HL-60/S4 treated with retinoic acid at 250 ng/mL for 4 days and 3 days (cell line): ENCODE data around the gene CCN5.
"Not testable (repeated sequence)": the region's sequence is repeated elsewhere in the genome, so short reads cannot be mapped to it uniquely, and the experiment has no call there.

Experiments used
- in situ Hi-C: fragments of 300-500 bp; cut with MboI; formaldehyde crosslinking; loops from 2 replicates; pipeline ENCODE4 v1.7.0; 2022; ENCODE audit warnings: low sequenced_read_pairs

The CCN5 gene

GRCh38 chr20:44693627-44694026 lies 21.5 kb upstream of the CCN5 start:
- in situ Hi-C loops: no loop called here

- in situ Hi-C loops: no loop called here
These were observed 21.0 kb upstream of the CCN5 start for GRCh38 chr20:44694159-44694558.

- in situ Hi-C loops: no loop called here
These were observed 19.9 kb upstream of the CCN5 start for GRCh38 chr20:44695295-44695673.

- in situ Hi-C loops: no loop called here
These were observed 19.4 kb upstream of the CCN5 start for GRCh38 chr20:44695674-44696300.

- in situ Hi-C loops: no loop called here
These were observed 18.9 kb upstream of the CCN5 start for GRCh38 chr20:44696315-44696714.

GRCh38 chr20:44697041-44697440 lies 18.1 kb upstream of the CCN5 start:
- in situ Hi-C loops: not testable (repeated sequence)

- in situ Hi-C loops: no loop called here
These were observed 16.8 kb upstream of the CCN5 start for GRCh38 chr20:44698351-44698750.

- in situ Hi-C loops: no loop called here
These were observed 14.9 kb upstream of the CCN5 start for GRCh38 chr20:44700306-44700705.

- in situ Hi-C loops: no loop called here
These were observed 13.9 kb upstream of the CCN5 start for GRCh38 chr20:44701118-44701857.

GRCh38 chr20:44701858-44702256 lies 13.3 kb upstream of the CCN5 start:
- in situ Hi-C loops: no loop called here

- in situ Hi-C loops: no loop called here
These were observed 12.4 kb upstream of the CCN5 start for GRCh38 chr20:44702776-44703175.

- in situ Hi-C loops: no loop called here
These were observed 11.8 kb upstream of the CCN5 start for GRCh38 chr20:44703183-44703925.

- in situ Hi-C loops: no loop called here
These were observed 11.1 kb upstream of the CCN5 start for GRCh38 chr20:44703956-44704488.

GRCh38 chr20:44704551-44704971 lies 10.6 kb upstream of the CCN5 start:
- in situ Hi-C loops: no loop called here

- in situ Hi-C loops: no loop called here
These were observed 9.6 kb upstream of the CCN5 start for GRCh38 chr20:44705364-44706094.

GRCh38 chr20:44706301-44707017 lies 8.7 kb upstream of the CCN5 start:
- in situ Hi-C loops: no loop called here

GRCh38 chr20:44707018-44707579 lies 8.1 kb upstream of the CCN5 start:
- in situ Hi-C loops: no loop called here

GRCh38 chr20:44709380-44709779 lies 5.8 kb upstream of the CCN5 start:
- in situ Hi-C loops: no loop called here

GRCh38 chr20:44709797-44710196 lies 5.4 kb upstream of the CCN5 start:
- in situ Hi-C loops: no loop called here

GRCh38 chr20:44711237-44711636 lies 3.9 kb upstream of the CCN5 start:
- in situ Hi-C loops: no loop called here
